GM13976 (cell line): ENCODE measurements around the gene GIT2.
A peak's percentile ranks its signal among the peaks of the same experiment; 100 is the strongest.

Source experiments
- DNase-seq: peaks from one replicate; pipeline ENCODE4 v3.0.0; 2012; ENCODE audit warnings: low spot score
- in situ Hi-C: fragments of 300-500 bp; cut with MboI; formaldehyde crosslinking; loops from one replicate; pipeline ENCODE4 v1.12.0; 2022; ENCODE audit warnings: low sequenced_read_pairs, mixed read lengths, inconsistent platforms; ENCODE audit not compliant: unreplicated experiment
- TF ChIP-seq, protein P1 (sequence below): IDR thresholded peaks from 2 replicates; pipeline ENCODE4 v1.5.1; 2012; ENCODE audit warnings: borderline replicate concordance, mild to moderate bottlenecking; ENCODE audit not compliant: insufficient read depth; ENCODE audit errors: extremely low read depth, missing control alignments, control extremely low read depth

The GIT2 gene

DNA sequence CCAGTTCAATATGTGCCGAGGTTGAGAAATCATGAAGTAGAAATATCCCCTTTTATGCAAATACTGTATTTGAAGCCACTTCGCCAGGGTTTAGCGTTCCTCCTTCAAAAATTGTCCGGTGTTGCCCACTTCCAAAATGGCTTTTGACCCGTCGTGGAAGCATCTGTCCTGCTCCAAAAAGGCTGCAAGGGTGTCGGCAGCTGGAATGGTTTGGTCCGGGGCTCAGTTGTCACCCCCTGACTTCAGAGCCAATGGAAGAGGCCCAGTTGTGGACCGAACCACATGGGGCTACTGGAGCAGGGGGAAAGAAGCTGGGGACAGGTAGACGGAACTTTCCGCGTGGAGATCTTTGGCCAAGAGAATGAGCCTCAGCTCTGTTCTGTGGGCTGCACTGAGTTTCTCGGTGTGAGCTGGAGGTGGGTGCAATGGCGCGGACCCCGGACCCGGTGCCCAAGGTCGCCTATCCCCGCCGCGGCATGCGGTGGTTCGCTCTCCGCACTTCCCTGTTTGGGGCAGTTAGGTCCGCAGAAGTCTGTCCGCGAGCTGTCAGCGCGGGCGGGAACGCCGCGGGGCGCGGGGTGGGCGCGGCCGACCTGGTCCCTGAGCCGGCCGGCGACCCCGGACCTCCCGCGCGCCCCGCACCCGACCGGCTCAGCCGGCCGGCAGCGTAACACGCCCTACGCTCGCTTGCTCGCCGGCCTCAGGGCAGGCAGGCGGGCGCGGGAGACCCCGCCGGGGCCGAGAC, 2.9 kb upstream of the GIT2 start, which contains the start of gene ANKRD13A:
Gene ANKRD13A (plus strand): TSS at position 527 of the 745 bp plus-strand sequence. CDS start 259 bp downstream, outside the sequence.
- in situ Hi-C loops: no loop called here
- TF ChIP-seq, protein P1, sequence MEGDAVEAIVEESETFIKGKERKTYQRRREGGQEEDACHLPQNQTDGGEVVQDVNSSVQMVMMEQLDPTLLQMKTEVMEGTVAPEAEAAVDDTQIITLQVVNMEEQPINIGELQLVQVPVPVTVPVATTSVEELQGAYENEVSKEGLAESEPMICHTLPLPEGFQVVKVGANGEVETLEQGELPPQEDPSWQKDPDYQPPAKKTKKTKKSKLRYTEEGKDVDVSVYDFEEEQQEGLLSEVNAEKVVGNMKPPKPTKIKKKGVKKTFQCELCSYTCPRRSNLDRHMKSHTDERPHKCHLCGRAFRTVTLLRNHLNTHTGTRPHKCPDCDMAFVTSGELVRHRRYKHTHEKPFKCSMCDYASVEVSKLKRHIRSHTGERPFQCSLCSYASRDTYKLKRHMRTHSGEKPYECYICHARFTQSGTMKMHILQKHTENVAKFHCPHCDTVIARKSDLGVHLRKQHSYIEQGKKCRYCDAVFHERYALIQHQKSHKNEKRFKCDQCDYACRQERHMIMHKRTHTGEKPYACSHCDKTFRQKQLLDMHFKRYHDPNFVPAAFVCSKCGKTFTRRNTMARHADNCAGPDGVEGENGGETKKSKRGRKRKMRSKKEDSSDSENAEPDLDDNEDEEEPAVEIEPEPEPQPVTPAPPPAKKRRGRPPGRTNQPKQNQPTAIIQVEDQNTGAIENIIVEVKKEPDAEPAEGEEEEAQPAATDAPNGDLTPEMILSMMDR: no peak
- peak; percentile 87 for DNase-seq

DNA sequence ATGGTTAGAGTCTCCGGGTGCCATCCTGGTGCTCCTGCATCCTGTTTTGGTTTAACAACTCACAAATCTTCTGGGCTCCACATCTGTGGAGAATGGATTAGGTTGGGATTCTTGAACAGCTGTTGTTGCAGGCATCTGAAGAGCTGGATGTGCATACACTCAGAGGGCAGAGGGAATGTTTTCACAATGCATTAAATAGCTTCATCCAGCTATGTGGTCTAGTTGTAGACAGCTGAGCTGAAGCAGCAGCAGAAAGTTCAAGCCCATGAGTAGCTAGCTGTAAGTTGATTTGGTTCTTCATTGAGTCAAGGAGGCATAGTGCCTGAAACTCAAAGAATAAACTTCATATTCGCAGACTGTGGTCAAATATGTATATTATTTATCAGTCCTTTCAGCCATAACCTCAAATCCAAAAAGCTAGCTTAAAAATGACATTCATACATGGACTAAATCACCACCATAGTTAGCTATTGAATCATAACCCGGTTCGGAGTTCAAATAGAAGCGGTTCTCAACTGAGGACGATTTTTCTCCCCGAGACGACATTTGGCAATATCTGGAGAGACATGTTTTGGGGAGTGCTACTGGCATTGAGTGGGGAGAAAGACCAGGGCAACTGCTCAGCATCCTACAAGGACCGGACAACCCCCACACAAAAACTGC, 2.2 kb upstream of the GIT2 start:
- in situ Hi-C loops: no loop called here
- TF ChIP-seq, protein P1: no peak
- DNase-seq: no peak

DNA sequence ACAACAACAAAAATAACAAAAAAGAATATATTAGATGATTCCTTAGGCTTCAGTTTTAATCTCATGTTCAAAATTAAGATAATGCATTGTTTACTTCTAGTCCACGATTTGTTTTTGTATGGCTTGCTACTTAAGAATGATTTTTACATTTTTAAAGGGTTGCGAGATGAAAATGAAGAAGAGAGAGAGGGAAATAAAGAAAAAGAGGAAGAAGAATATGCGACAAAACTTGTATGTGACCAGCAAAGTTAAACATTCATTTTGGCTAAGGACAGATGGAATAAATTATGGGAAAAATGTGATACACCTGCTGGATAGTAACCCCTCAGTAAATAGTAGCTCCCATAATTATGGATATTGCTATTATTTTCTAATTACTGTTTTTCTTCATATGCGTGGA, 1.2 kb upstream of the GIT2 start:
- in situ Hi-C loops: no loop called here
- no peak for DNase-seq
- TF ChIP-seq, protein P1: no peak

DNA sequence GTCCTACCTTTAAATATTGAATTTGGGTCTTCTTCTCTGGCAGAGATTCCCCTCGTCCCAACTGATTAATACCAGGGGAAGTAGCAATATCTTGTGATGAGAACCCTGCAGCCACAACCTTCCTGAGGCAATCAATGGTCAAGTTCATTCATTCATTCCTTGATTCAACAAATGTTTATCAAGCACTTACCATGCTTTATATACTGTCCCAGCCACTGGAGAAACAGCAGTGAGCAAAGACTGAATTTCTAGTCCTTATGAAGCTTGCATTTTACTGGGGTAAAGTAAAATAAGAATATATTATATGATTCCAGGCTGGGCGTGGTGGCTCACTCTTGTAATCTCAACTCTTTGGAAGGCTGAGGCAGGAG, 300 bp upstream of the GIT2 start:
- TF ChIP-seq, protein P1: no peak
- in situ Hi-C loops: no loop called here
- DNase-seq: no peak

DNA sequence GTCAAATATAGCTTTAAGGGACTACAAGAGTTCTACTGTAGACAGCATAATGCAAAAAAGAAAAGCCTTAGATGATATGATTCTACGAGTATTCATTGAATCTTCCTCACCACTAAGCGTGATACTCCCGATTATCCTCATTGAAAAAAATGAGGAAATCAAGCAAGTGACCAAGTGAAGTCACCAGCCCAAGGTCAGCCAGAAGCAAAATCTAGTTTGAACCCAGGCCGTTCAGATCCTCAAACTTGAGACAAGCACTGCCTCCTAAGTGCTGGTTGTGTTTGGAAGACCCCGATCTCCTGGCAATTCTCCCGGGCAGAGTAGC, 845 bp downstream of the GIT2 start:
- in situ Hi-C loops: no loop called here
- TF ChIP-seq, protein P1: no peak
- no peak for DNase-seq

DNA sequence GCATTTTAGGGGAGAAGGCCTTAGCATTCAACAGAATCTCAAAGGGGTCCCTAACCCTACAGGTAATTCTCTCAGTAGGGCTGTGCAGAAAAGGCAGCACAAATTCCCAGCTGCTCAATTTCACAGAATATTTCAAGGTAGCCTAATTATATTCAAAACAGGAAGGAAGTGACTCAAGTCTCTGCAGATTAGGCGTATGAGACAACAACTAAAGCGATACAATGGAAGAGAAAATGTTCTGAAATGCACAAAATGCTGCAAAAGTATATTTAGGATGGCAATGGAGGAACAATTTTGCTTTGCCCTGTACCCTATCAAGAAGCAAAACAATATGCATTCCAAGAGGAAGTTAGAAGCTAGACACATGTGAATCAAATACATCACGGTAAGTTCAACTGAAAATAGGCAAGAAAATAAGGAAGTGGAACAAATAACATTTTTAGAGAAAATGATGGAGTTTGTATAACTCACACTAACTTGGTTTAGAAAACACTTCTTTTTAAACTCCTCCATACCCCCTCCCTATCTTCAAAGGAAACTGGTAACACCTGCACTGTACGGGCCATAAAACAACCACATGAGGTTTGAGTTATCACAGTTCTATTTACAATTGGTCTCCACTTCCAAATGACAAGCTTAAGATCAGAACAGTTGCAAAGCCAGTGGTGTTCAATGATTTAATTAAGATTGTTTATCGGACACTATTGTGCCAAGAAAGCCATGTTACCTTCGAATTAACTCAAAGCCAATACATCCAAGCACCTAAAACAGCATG, 1.6 kb downstream of the GIT2 start:
- DNase-seq: no peak
- in situ Hi-C loops: no loop called here
- TF ChIP-seq, protein P1: no peak
